Measurements from ENCODE around the gene UBTD2. TPM values are rescaled to one million over a fixed set of nuclear protein-coding genes. Genes with fewer than 3 reads are reported as not detected.

UBTD2 gene
- total RNA-seq, 1 donor from 2014 or later, result 18.8 TPM

GRCh38 chr5:172285226-172286143 is 1.9 kb upstream of the UBTD2 start:
- no peak for DNase-seq
- no peaks in the 10 kb centered on the region for H3K36me3 ChIP-seq
- no peaks in the 10 kb centered on the region for H3K9me3 ChIP-seq
- TF ChIP-seq CTCF (IDR thresholded peaks at IDR 0.05), result no peak
- no peaks in the 10 kb centered on the region for H3K27me3 ChIP-seq
- ATAC-seq, result no peak
- intact Hi-C loops (cut with DNase I), result loop anchor here (10.0 kb wide), 1 partner anchor 181 kb away; no protein-coding TSS in a partner anchor
- no peak overlapping the region for H3K27ac ChIP-seq
- no peak overlapping the region for H3K4me3 ChIP-seq
- H3K4me1 ChIP-seq, result peaks cover 12% of the 10 kb centered on the region

DNA sequence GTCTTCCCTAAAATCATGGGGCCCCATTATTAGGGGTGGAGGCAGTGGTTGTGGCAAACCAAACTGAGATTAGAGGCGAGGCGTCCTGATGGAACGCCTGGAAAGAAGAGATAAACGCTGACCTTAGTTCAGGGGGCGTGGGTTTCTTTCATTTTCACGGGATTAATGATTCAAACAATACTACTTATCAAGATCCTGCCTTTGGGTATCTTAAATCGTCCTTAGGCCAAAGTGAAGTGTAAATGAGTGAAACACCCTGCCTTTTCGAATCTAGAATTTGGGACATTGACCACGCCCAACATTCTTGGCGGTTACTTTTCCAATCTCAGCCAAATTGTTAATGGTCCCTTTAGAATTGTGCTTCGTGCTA is 1.0 kb upstream of the UBTD2 start:
- ATAC-seq (no peak), DNase-seq (no peak)
- Histone ChIP-seq H3K4me1 (peaks cover 12% of the 10 kb centered on the region), H3K27me3 (no peaks in the 10 kb centered on the region), H3K36me3 (no peaks in the 10 kb centered on the region), H3K4me3 (peak overlapping the region; percentile 92), H3K9me3 (no peaks in the 10 kb centered on the region), H3K27ac (peak overlapping the region; percentile 74)
- intact Hi-C loops (cut with DNase I), result loop anchor here (10.0 kb wide), 1 partner anchor 180 kb away; no protein-coding TSS in a partner anchor
- no peak for TF ChIP-seq CTCF (IDR thresholded peaks at IDR 0.05)

DNA sequence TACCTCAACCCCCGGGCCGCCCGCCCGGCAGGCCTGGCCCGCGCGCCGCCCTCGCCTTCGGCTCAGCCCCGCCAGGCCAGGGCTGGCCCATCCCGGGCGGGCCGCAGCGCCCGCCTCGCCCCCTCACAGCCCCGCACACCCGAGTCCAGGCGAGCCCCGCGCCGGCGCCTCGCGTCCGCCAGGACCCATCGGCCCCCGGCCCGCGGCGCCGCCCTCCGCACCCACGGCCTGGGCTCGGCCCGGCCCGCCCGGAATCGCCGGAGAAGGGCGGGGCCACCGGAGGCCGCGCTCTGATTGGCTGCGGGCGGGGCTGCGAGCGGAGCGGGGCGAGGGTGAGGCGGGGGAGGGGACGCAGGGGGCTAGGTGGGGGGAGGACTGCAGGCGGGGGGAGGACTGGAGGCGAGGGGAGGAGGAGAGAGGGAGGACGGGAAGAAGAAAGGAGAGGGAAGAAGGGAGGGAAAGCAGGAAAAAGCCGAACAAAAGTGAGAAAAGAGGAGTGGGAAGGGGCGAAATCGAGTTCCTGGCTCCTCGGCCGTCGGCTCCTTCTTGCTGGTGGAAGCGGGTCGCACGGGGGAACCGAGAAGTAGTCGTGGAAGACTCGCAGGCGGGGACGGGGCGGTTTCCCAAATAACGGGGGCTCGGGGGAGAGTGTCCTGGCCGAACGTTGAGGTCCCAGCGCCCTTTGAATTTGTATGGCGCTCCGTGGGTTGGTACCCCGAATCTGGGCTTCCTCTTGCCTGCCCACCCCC is 472 bp upstream of the UBTD2 start:
- Histone ChIP-seq H3K27me3 (no peaks in the 10 kb centered on the region), H3K4me1 (peaks cover 12% of the 10 kb centered on the region), H3K36me3 (no peaks in the 10 kb centered on the region), H3K27ac (peak overlapping the region; percentile 74), H3K4me3 (peak overlapping the region; percentile 92), H3K9me3 (no peaks in the 10 kb centered on the region)
- TF ChIP-seq CTCF (IDR thresholded peaks at IDR 0.05), result no peak
- ATAC-seq, result peak; percentile 94
- intact Hi-C loops (cut with DNase I), result loop anchor here (10.0 kb wide), 1 partner anchor 179 kb away; no protein-coding TSS in a partner anchor
- peak; percentile 93 for DNase-seq

GRCh38 chr5:172282272-172283019 is 1.1 kb downstream of the UBTD2 start:
- intact Hi-C loops (cut with DNase I), result loop anchor here (10.0 kb wide), 1 partner anchor 178 kb away; no protein-coding TSS in a partner anchor
- ATAC-seq (no peak), DNase-seq (no peak)
- H3K27me3 ChIP-seq, result no peaks in the 10 kb centered on the region
- H3K9me3 ChIP-seq, result no peaks in the 10 kb centered on the region
- H3K27ac ChIP-seq, result peak overlapping the region; percentile 85
- no peak for TF ChIP-seq CTCF (IDR thresholded peaks at IDR 0.05)
- no peaks in the 10 kb centered on the region for H3K36me3 ChIP-seq
- peak overlapping the region; percentile 92 for H3K4me3 ChIP-seq
- H3K4me1 ChIP-seq, result peaks cover 12% of the 10 kb centered on the region

DNA sequence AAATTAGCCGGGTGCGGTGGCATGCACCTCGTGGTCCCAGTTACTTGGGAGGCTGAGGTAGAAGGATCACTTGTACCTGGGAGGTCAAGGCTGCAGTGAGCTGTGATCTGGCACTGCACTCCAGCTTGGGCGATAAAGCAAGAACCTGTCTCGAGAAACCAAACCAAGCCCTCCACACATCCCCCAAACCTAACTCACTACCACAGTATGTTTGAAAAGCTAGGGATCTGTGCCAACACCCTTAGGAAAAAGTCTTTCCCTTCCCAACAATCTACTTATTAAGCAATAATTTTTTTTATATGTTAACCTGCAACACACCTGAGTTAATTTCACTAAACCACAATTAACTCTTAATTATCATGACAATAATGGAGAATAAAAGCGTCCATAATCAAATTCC is 2.2 kb downstream of the UBTD2 start:
- Histone ChIP-seq H3K27ac (no peak overlapping the region), H3K4me3 (peak overlapping the region; percentile 92), H3K27me3 (no peaks in the 10 kb centered on the region), H3K36me3 (no peaks in the 10 kb centered on the region), H3K9me3 (no peaks in the 10 kb centered on the region), H3K4me1 (peaks cover 16% of the 10 kb centered on the region)
- no peak for TF ChIP-seq CTCF (IDR thresholded peaks at IDR 0.05)
- intact Hi-C loops (cut with DNase I), result loop anchor here (10.0 kb wide), 1 partner anchor 177 kb away; no protein-coding TSS in a partner anchor
- no peak for DNase-seq
- no peak for ATAC-seq

Measured in upper lobe of right lung (tissue), 1 donor.